GM12872 (cell line): Measurements from ENCODE around the gene MTG1.

ENCODE experiments used
- TF ChIP-seq, protein P1 (sequence below): IDR thresholded peaks from 3 replicates; pipeline ENCODE4 v1.5.1; 2011; ENCODE audit warnings: low read depth, mild to moderate bottlenecking, low read length, moderate library complexity; ENCODE audit not compliant: insufficient read depth

Gene MTG1

DNA sequence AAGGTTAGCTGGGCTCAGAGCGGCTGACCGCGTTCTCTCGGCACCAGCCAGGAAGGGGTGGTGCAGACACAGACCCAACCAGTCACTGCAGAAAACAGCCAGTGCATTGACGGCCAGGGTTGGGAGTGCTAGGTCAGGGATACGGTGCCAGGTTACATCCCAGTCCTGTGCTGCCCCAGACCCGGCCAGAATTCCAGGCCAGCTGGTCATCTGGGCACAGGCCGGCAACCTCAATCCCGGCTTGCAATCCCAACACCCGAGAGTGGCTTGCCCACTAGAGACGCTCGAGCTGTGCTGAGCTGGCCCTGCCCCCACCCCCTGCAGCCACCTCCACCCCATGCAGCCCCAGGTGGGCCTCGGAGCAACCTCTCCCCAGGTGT lies 43.0 kb upstream of the MTG1 start:
- TF ChIP-seq, protein P1, sequence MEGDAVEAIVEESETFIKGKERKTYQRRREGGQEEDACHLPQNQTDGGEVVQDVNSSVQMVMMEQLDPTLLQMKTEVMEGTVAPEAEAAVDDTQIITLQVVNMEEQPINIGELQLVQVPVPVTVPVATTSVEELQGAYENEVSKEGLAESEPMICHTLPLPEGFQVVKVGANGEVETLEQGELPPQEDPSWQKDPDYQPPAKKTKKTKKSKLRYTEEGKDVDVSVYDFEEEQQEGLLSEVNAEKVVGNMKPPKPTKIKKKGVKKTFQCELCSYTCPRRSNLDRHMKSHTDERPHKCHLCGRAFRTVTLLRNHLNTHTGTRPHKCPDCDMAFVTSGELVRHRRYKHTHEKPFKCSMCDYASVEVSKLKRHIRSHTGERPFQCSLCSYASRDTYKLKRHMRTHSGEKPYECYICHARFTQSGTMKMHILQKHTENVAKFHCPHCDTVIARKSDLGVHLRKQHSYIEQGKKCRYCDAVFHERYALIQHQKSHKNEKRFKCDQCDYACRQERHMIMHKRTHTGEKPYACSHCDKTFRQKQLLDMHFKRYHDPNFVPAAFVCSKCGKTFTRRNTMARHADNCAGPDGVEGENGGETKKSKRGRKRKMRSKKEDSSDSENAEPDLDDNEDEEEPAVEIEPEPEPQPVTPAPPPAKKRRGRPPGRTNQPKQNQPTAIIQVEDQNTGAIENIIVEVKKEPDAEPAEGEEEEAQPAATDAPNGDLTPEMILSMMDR = no peak

GRCh38 chr10:133351408-133352318 lies 42.3 kb upstream of the MTG1 start:
- TF ChIP-seq, protein P1 = no peak

- TF ChIP-seq, protein P1 = no peak
Measured at GRCh38 chr10:133353202-133353959, 40.6 kb upstream of the MTG1 start.

DNA sequence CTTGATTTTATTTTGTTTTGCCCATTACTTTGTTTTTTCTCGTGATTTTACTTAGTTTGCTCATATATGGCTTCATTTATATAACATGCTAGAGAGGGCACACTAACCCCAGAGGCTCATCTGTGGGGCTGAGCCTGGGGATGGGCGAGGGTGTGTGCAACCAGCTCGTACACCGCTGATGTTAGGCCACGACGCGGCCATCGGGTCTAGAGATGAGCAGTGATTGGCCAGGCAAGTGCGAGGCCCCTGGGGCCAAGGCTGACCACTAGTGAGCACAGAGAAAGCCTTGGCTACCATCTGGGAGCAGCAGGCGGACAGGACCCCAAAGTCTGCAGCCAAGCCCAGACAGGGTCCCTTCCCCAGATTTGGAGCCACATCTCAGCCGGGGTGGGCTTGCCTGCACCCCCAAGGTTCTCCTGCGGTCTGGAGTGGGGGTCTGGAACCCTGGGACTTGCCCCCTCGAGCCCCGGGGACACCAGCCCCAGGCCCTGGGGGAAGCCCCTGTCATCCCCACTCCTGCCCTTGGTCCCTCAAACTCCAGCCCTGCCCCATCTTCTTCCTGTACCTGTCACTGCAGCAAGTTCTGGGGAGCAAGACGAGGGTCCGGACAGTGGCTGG lies 39.9 kb upstream of the MTG1 start:
- TF ChIP-seq, protein P1 = no peak

DNA sequence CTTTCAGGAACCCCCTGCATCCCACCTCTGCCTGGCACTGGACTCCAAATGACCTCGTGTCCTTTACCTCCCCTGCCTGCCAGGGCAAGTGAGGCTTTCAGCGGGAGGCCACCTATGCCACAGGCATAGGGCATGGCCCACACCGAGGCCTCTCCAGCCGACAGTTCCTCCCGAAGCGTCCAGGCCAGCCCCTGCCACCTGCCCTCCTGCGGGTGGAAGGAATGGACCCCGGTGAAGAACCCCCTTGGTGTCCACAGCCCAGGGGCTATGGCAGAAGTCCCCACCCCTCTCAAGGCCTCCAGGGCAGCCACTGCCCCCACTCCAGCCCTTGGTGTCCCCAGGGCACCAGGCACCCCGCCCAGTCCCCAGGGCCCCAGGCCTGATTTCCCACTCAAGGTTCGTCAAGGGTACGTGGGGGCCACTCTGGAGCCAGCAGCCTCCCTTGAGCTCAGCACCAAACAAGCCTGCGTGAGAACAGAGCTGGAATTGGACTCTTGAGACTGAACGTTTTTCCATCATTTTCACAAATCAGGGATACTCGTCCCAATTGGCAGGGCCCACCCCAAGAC lies 39.2 kb upstream of the MTG1 start:
- TF ChIP-seq, protein P1 = no peak

GRCh38 chr10:133355266-133355665 lies 38.7 kb upstream of the MTG1 start:
- TF ChIP-seq, protein P1 = no peak

DNA sequence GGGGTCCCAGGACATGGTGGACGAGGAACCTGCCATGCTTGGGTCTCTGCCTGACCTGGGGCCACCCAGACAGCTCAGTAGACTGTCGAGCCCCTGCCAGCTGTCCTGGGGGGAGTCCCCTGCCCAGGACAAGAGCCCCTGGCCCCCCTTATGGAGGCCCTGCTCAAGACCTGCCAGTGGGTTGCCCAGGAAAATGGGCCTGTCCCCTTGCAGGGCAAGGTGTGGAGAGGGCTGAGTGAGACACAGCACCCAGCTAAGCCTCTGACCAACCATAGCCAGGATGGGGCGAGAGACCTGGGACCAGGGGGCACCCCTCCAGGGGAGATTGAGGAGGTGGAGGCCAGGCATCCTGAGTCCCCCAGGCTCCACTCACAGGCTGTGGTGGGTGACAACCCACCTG lies 38.0 kb upstream of the MTG1 start:
- TF ChIP-seq, protein P1 = no peak
